GM12878 (cell line): ENCODE data around the gene NDUFC2. TPM values are rescaled to one million over a fixed set of nuclear protein-coding genes. Genes with fewer than 3 reads are reported as not detected.

ENCODE experiments used
- ATF3 ChIP-seq: IDR thresholded peaks from 2 replicates; pipeline ENCODE4 v1.6.1; 2011; ENCODE audit warnings: low read depth, mild to moderate bottlenecking, low read length, moderate library complexity, borderline replicate concordance; ENCODE audit errors: extremely low read depth
- BHLHE40 ChIP-seq, 2 experiments: fragments of 450-650 bp in 1 of 2; IDR thresholded peaks; 2 replicates each; pipeline ENCODE4 v1.6.1; 2011 to 2017; ENCODE audit warnings: low read depth in 2 of 2, borderline replicate concordance in 1 of 2, improper control_type of control experiment in 1 of 2, low read length in 1 of 2, mild to moderate bottlenecking in 1 of 2
- DPF2 ChIP-seq: fragments of 450-650 bp; IDR thresholded peaks from 2 replicates; pipeline ENCODE4 v1.6.1; 2017; ENCODE audit warnings: mild to moderate bottlenecking
- E2F8 ChIP-seq: fragments of 450-650 bp; IDR thresholded peaks from 2 replicates; pipeline ENCODE4 v1.6.1; 2018; ENCODE audit warnings: mild to moderate bottlenecking, low read depth, moderate library complexity; ENCODE audit not compliant: partially characterized antibody
- IKZF2 ChIP-seq, 2 experiments: fragments of 450-650 bp; IDR thresholded peaks; 2 replicates each; pipeline ENCODE4 v1.6.1; 2017; ENCODE audit warnings: mild to moderate bottlenecking in 2 of 2, moderate library complexity in 2 of 2
- MTA2 ChIP-seq: fragments of 450-650 bp; IDR thresholded peaks from 2 replicates; pipeline ENCODE4 v1.6.1; 2016; ENCODE audit warnings: low read depth, mild to moderate bottlenecking, moderate library complexity
- MTA3 ChIP-seq: IDR thresholded peaks from 2 replicates; pipeline ENCODE4 v1.6.1; 2012; ENCODE audit warnings: low read length, inconsistent platforms, borderline replicate concordance
- NR2C1 ChIP-seq: fragments of 450-650 bp; IDR thresholded peaks from 2 replicates; pipeline ENCODE4 v1.6.1; 2017; ENCODE audit warnings: antibody characterized with exemption, mild to moderate bottlenecking, moderate library complexity
- NR2F1 ChIP-seq: fragments of 450-650 bp; conservative IDR thresholded peaks from 2 replicates; pipeline ENCODE4 v1.6.1; 2017; ENCODE audit warnings: mild to moderate bottlenecking
- PAX8 ChIP-seq: fragments of 450-650 bp; IDR thresholded peaks from 2 replicates; pipeline ENCODE4 v1.6.1; 2017; ENCODE audit warnings: mild to moderate bottlenecking, moderate library complexity
- POU2F2 ChIP-seq: IDR thresholded peaks from 3 replicates; pipeline ENCODE4 v1.6.1; 2011; ENCODE audit warnings: low read depth, mild to moderate bottlenecking, low read length, borderline replicate concordance
- RCOR1 ChIP-seq: conservative IDR thresholded peaks from 2 replicates; pipeline ENCODE4 v1.6.1; 2012; ENCODE audit warnings: low read depth, low read length, improper control_type of control experiment
- RELA ChIP-seq: fragments of 450-650 bp; IDR thresholded peaks from 2 replicates; pipeline ENCODE4 v1.8.0; 2014; ENCODE audit warnings: borderline replicate concordance; ENCODE audit not compliant: partially characterized antibody
- RUNX3 ChIP-seq: IDR thresholded peaks from 2 replicates; pipeline ENCODE4 v1.6.1; 2012; ENCODE audit warnings: low read length, inconsistent platforms
- SPI1 ChIP-seq: IDR thresholded peaks from 2 replicates; pipeline ENCODE4 v1.6.1; 2011; ENCODE audit warnings: low read depth, mild to moderate bottlenecking, low read length, moderate library complexity, borderline replicate concordance; ENCODE audit not compliant: insufficient read depth
- ZNF592 ChIP-seq: fragments of 450-650 bp; IDR thresholded peaks from 2 replicates; pipeline ENCODE4 v1.6.1; 2017; ENCODE audit warnings: mild to moderate bottlenecking, moderate library complexity
- ZNF687 ChIP-seq: fragments of 450-650 bp; IDR thresholded peaks from 2 replicates; pipeline ENCODE4 v1.6.1; 2017; ENCODE audit warnings: mild to moderate bottlenecking, moderate library complexity
- polyA plus RNA-seq, 11 experiments: library from polyadenylated mRNA; depleted of rRNA in 4 of 11; unstranded in 6 of 11; stranded (reverse) in 5 of 11; fragments of >200 nt; fragmentation: Nextera tagmentation in 4 of 11; fragmentation: Illumina TruSeq in 1 of 11; extraction: Ambion mirVana in 4 of 11; extraction: Trizol in 1 of 11; gene quantifications; 1 replicate in 1 of 11; 2 replicates in 10 of 11; pipeline versions ENCODE4 v1.2.1 to v1.2.3, GENCODE V29; 2011 to 2016; ENCODE audit warnings: inconsistent platforms in 2 of 11, missing spikeins in 2 of 11, low read depth in 1 of 11
- total RNA-seq, 4 experiments: library from RNA; depleted of rRNA in 3 of 4; stranded (reverse); fragments of >200 nt in 3 of 4; fragmentation: Illumina TruSeq in 1 of 4; extraction: Trizol in 1 of 4; gene quantifications; 2 replicates each; pipeline versions ENCODE4 v1.2.1 to v1.2.3, GENCODE V29; 2013 to 2021
- TF ChIP-seq, protein P1 (sequence below): fragments of 450-650 bp; IDR thresholded peaks from 2 replicates; pipeline ENCODE4 v1.6.1; 2016; ENCODE audit warnings: mild to moderate bottlenecking

The NDUFC2 gene
- total and polyA plus RNA-seq, 10 of the 15 experiments (the other 5 are each of a cell fraction or from before 2014, with no cell fraction given), result 103 to 529 (median 192) TPM

DNA sequence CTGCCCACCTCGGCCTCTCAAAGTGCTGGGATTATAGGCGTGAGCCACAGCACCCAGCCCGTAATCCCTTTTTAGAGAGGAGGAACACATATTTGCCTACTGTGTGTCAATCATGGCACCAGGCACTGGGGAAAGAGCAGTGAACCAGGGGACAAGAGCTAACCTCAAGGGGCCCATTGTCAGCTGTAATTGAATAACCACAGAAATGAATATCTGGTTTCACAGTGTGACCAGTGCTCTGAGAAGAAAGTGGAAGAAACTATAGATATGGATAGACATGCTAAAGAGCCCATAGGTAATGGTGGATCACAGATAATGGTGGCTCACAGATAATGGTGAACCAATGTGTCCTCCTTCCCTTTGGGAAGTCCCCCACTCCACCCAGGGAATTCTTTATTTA, 48.0 kb downstream of the NDUFC2 start (continued):
- TF ChIP-seq, protein P1, sequence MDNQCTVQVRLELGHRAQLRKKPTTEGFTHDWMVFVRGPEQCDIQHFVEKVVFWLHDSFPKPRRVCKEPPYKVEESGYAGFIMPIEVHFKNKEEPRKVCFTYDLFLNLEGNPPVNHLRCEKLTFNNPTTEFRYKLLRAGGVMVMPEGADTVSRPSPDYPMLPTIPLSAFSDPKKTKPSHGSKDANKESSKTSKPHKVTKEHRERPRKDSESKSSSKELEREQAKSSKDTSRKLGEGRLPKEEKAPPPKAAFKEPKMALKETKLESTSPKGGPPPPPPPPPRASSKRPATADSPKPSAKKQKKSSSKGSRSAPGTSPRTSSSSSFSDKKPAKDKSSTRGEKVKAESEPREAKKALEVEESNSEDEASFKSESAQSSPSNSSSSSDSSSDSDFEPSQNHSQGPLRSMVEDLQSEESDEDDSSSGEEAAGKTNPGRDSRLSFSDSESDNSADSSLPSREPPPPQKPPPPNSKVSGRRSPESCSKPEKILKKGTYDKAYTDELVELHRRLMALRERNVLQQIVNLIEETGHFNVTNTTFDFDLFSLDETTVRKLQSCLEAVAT, result 0 out of 2 replicates have a peak, but pooled peaks have one; percentile 39
- TF ChIP-seq NR2C1, result no peak
- TF ChIP-seq RELA, result no peak
- no peak for TF ChIP-seq E2F8
- no peak for TF ChIP-seq SPI1
- TF ChIP-seq NR2F1, result peak; percentile 49; the same call in 1 of the 2 replicates
- no peak for TF ChIP-seq ATF3
- TF ChIP-seq BHLHE40 (IDR thresholded peaks at IDR 0.05; ENCODE audit: borderline replicate concordance in 1 of 2, low read depth in 2 of 2, low read length in 1 of 2), result peak in 1 of 2 experiments; percentile 55; a peak in 1 of 4 replicates
- peak; percentile 34 to 45; a peak in 1 of 4 replicates for TF ChIP-seq IKZF2 (IDR thresholded peaks at IDR 0.05)
- no peak for TF ChIP-seq PAX8
- TF ChIP-seq ZNF687, result peak; percentile 56
- TF ChIP-seq POU2F2, result peak; percentile 72; the same call in 1 of the 3 replicates
- TF ChIP-seq RCOR1, result no peak
- TF ChIP-seq MTA2, result peak; percentile 71
- TF ChIP-seq RUNX3, result peak; percentile 69
- TF ChIP-seq ZNF592, result peak; percentile 46; the same call in 1 of the 2 replicates
- TF ChIP-seq DPF2, result peak; percentile 74
- TF ChIP-seq MTA3, result no peak
